Measurements from ENCODE around the gene BARX2.

BARX2 gene

GRCh38 chr11:129396454-129396853 lies 20.8 kb downstream of the BARX2 start:
- TF ChIP-seq CTCF (IDR thresholded peaks at IDR 0.05; ENCODE audit: low read length, missing control alignments) = no peak
- DNase-seq (ENCODE audit: low read depth) = no peak
- H3K4me3 ChIP-seq (replicated peaks; ENCODE audit: low read depth, low read length) = no peak overlapping the region

GRCh38 chr11:129402206-129403171 lies 26.8 kb downstream of the BARX2 start:
- no peak for DNase-seq (ENCODE audit: low read depth)
- TF ChIP-seq CTCF (IDR thresholded peaks at IDR 0.05; ENCODE audit: low read length, missing control alignments) = no peak
- H3K4me3 ChIP-seq (replicated peaks; ENCODE audit: low read depth, low read length) = no peak overlapping the region

GRCh38 chr11:129404731-129405130 lies 29.1 kb downstream of the BARX2 start:
- DNase-seq (ENCODE audit: low read depth) = no peak
- H3K4me3 ChIP-seq (replicated peaks; ENCODE audit: low read depth, low read length) = no peak overlapping the region
- TF ChIP-seq CTCF (IDR thresholded peaks at IDR 0.05; ENCODE audit: low read length, missing control alignments) = no peak

GRCh38 chr11:129408865-129409444 lies 33.3 kb downstream of the BARX2 start:
- DNase-seq (ENCODE audit: low read depth) = no peak
- no peak for TF ChIP-seq CTCF (IDR thresholded peaks at IDR 0.05; ENCODE audit: low read length, missing control alignments)
- H3K4me3 ChIP-seq (replicated peaks; ENCODE audit: low read depth, low read length) = no peak overlapping the region

GRCh38 chr11:129410395-129410960 lies 34.8 kb downstream of the BARX2 start:
- TF ChIP-seq CTCF (IDR thresholded peaks at IDR 0.05; ENCODE audit: low read length, missing control alignments) = no peak
- no peak for DNase-seq (ENCODE audit: low read depth)
- H3K4me3 ChIP-seq (replicated peaks; ENCODE audit: low read depth, low read length) = no peak overlapping the region

- H3K4me3 ChIP-seq (replicated peaks; ENCODE audit: low read depth, low read length) = no peak overlapping the region
- TF ChIP-seq CTCF (IDR thresholded peaks at IDR 0.05; ENCODE audit: low read length, missing control alignments) = no peak
- DNase-seq (ENCODE audit: low read depth) = no peak
These were observed 36.8 kb downstream of the BARX2 start for GRCh38 chr11:129412494-129412893.

Data from fibroblast of pulmonary artery (primary cell).